Gastroesophageal sphincter (tissue), 4 donors: ENCODE results near the gene PEX11A. TPM values are rescaled to one million over a fixed set of nuclear protein-coding genes. Genes with fewer than 3 reads are reported as not detected.

Experiments
- ATAC-seq: fragments of 150-250 bp; one replicate; pipeline ENCODE4 v1.9.1; 2016; ENCODE audit warnings: mild to moderate bottlenecking, moderate library complexity
- H3K27ac ChIP-seq, 4 donors: fragments of 200-600 bp; sonication (generic) in 3 of 4; 1 replicate in 3 of 4; 2 replicates in 1 of 4; pipeline ENCODE4 v1.5.1; 2016 to 2019
- H3K27me3 ChIP-seq: fragments of 200-600 bp; sonication (generic); one replicate; pipeline ENCODE4 v1.5.1; 2019
- H3K36me3 ChIP-seq, 2 donors: fragments of 200-600 bp; sonication (generic); one replicate each; pipeline ENCODE4 v1.5.1; 2019; ENCODE audit warnings: control low read depth in 1 of 2
- H3K4me1 ChIP-seq, 3 donors: fragments of 200-600 bp; sonication (generic); 1 replicate in 2 of 3; 2 replicates in 1 of 3; pipeline ENCODE4 v1.5.1; 2016 to 2019; ENCODE audit warnings: control low read depth in 2 of 3
- H3K4me3 ChIP-seq, 2 donors: fragments of 200-600 bp; sonication (generic); one replicate each; pipeline ENCODE4 v1.5.1; 2019; ENCODE audit warnings: mild to moderate bottlenecking in 1 of 2, moderate library complexity in 1 of 2
- H3K9me3 ChIP-seq, 3 donors: fragments of 200-600 bp; sonication (generic); one replicate each; pipeline ENCODE4 v1.5.1; 2017 to 2019; ENCODE audit warnings: control low read depth in 2 of 3
- EP300 ChIP-seq: sonication (generic); formaldehyde crosslinking; IDR thresholded peaks from one replicate; pipeline ENCODE4 v1.6.1; 2017; ENCODE audit warnings: antibody characterized with exemption, mild to moderate bottlenecking
- POLR2A ChIP-seq, 2 donors: fragments of 450-650 bp; IDR thresholded peaks; one replicate each; pipeline ENCODE4 v1.6.1; 2017; ENCODE audit warnings: antibody characterized with exemption in 2 of 2, mild to moderate bottlenecking in 2 of 2, moderate library complexity in 1 of 2
- POLR2AphosphoS5 ChIP-seq: sonication (generic); formaldehyde crosslinking; IDR thresholded peaks from one replicate; pipeline ENCODE4 v1.6.1; 2017; ENCODE audit warnings: antibody characterized with exemption
- WGBS, 2 donors: methylation state at CpG; one replicate each; pipeline ENCODE4 v1.1.5; 2018; ENCODE audit warnings: low coverage in 1 of 2; 5-methylcytosine and 5-hydroxymethylcytosine counted together
- total RNA-seq, 4 donors: library from RNA; depleted of rRNA; stranded (reverse); fragments of >200 nt; gene quantifications; one replicate each; pipeline ENCODE4 v1.1.0, GENCODE V29; 2016
- TF ChIP-seq, protein P1 (sequence below), 4 experiments: fragments of 200-600 bp in 2 of 4; fragments of 450-650 bp in 2 of 4; sonication (generic) in 1 of 4; IDR thresholded peaks; one replicate each; pipeline ENCODE4 v1.5.1; 2017 to 2019; ENCODE audit warnings: antibody characterized with exemption in 4 of 4, mild to moderate bottlenecking in 2 of 4, moderate library complexity in 2 of 4

PEX11A gene
- total RNA-seq, 4 donors from 2014 or later: 11.6 to 17.6 (median 16.4) TPM

DNA sequence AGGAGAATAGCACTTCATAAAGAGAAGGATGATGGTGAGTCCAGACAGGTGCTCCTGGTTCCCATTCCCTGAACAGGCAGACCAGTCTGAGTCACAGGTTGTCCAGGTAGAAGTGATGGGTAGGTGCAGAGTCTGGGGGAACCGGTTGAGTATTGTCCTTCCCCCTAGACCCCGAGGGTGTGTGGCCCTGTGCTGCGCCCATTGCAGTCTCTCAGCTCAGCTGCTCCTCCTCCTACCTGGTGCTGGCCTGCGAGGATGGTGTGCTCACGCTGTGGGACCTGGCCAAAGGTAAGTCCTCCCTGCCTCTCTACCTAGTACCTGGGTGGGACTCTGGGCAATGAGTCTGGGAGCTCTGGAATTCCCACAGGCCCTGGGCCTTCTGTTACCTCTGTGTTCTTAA, 40.7 kb upstream of the PEX11A start:
- no peaks in the 10 kb centered on the region for H3K36me3 ChIP-seq
- H3K4me3 ChIP-seq: no peak overlapping the region
- ATAC-seq: no peak
- no peaks in the 10 kb centered on the region for H3K9me3 ChIP-seq
- peaks cover 8% of the 10 kb centered on the region for H3K27me3 ChIP-seq
- H3K27ac ChIP-seq: no peak overlapping the region
- TF ChIP-seq, protein P1, sequence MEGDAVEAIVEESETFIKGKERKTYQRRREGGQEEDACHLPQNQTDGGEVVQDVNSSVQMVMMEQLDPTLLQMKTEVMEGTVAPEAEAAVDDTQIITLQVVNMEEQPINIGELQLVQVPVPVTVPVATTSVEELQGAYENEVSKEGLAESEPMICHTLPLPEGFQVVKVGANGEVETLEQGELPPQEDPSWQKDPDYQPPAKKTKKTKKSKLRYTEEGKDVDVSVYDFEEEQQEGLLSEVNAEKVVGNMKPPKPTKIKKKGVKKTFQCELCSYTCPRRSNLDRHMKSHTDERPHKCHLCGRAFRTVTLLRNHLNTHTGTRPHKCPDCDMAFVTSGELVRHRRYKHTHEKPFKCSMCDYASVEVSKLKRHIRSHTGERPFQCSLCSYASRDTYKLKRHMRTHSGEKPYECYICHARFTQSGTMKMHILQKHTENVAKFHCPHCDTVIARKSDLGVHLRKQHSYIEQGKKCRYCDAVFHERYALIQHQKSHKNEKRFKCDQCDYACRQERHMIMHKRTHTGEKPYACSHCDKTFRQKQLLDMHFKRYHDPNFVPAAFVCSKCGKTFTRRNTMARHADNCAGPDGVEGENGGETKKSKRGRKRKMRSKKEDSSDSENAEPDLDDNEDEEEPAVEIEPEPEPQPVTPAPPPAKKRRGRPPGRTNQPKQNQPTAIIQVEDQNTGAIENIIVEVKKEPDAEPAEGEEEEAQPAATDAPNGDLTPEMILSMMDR (IDR thresholded peaks at IDR 0.05): no peak
- no peak for TF ChIP-seq EP300
- no peak for TF ChIP-seq POLR2AphosphoS5
- no peak for TF ChIP-seq POLR2A (IDR thresholded peaks at IDR 0.05)
- 80 to 100% methylated on average over 1 to 2 of the region's 5 CpGs for WGBS, 2 donors
- peaks cover 0 to 11% (median 3%) of the 10 kb centered on the region in 3 donors for H3K4me1 ChIP-seq

DNA sequence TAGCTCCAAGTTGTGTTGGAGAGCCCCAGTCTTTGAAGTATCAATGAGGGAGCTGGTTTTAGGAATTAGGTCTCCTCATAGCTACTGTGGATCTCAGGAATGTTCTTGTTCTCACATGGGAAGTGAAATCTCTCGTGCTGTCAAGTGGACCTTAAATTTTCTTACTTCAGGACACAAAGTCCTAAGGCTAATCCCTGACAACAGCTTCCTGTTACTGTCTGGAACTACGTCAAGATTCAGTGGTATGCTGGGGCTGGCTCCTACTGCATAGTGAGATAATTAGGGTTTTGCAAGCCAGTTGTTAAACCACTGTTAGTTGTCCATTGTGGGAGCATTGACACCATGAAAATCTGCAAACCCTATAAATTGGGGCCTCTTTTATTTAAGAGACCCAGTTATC, 37.7 kb upstream of the PEX11A start:
- ATAC-seq: peak; percentile 92
- 25 to 35% methylated on average over 2 of the region's 2 CpGs for WGBS, 2 donors
- H3K27ac ChIP-seq: peak overlapping the region in 3 of 4 donors; percentile 67 to 77 (median 69)

DNA sequence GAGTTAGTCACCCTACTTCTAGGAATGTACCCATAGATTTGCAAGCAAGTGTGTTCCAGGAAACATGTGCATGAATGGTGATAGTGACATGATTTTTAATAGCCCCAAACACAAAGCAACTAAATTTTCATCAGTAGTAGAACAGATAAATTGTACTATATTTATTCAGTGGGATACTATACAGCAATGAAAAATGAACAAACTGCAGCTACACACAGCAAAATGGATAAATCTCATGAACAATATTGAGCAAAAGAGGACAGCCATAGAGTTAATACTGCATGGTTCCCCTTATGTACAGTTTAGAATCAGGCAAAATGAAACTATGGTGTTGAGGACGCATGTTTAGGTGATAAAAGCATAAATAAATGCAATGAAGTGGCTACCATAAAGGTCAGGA, 34.5 kb upstream of the PEX11A start:
- Histone ChIP-seq H3K36me3 (no peaks in the 10 kb centered on the region), H3K4me1 (peaks cover 0 to 11% (median 3%) of the 10 kb centered on the region in 3 donors)

More for the DNA sequence above, 37.7 kb upstream of the PEX11A start:
- H3K36me3 ChIP-seq: no peaks in the 10 kb centered on the region
- TF ChIP-seq POLR2AphosphoS5: peak; percentile 90
- TF ChIP-seq, protein P1 (IDR thresholded peaks at IDR 0.05): no peak
- no peaks in the 10 kb centered on the region for H3K9me3 ChIP-seq
- no peak overlapping the region for H3K4me3 ChIP-seq
- H3K4me1 ChIP-seq: peaks cover 0 to 11% (median 3%) of the 10 kb centered on the region in 3 donors
- H3K27me3 ChIP-seq: no peaks in the 10 kb centered on the region

DNA sequence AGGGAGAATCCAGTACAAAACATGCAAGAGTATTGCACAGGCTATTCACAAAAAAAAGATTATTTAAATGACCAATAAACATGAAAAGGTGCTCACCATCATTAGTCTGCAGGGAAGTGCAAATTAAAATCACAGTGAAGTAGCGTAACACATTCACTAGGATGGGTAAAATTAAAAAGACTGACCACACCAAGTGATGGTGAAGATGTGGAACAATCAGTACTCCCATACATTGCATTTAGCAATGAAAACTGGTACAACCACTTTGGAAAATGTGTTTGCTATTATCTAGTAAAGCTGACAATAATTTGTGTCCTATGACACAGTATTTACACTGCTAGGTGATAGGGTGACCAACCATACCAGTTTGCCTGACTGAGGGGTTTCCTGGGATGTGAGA, 34.1 kb upstream of the PEX11A start:
- peaks cover 0 to 11% (median 3%) of the 10 kb centered on the region in 3 donors for H3K4me1 ChIP-seq
- H3K27me3 ChIP-seq: no peaks in the 10 kb centered on the region
- no peaks in the 10 kb centered on the region for H3K9me3 ChIP-seq
- ATAC-seq: no peak
- no peak overlapping the region for H3K27ac ChIP-seq
- H3K4me3 ChIP-seq: no peak overlapping the region
- 100% methylated on average over 1 of the region's 1 CpG for WGBS, 2 donors
- no peak for TF ChIP-seq POLR2A (IDR thresholded peaks at IDR 0.05)
- no peak for TF ChIP-seq POLR2AphosphoS5
- no peak for TF ChIP-seq EP300
- TF ChIP-seq, protein P1 (IDR thresholded peaks at IDR 0.05): no peak
- no peaks in the 10 kb centered on the region for H3K36me3 ChIP-seq

More for the DNA sequence above, 34.5 kb upstream of the PEX11A start:
- WGBS, 2 donors: 67 to 92% methylated on average over 1 of the region's 1 CpG
- Histone ChIP-seq H3K9me3 (no peaks in the 10 kb centered on the region), H3K27ac (no peak overlapping the region), H3K4me3 (no peak overlapping the region), H3K27me3 (no peaks in the 10 kb centered on the region)
- TF ChIP-seq, protein P1 (IDR thresholded peaks at IDR 0.05): no peak
- no peak for TF ChIP-seq EP300
- no peak for TF ChIP-seq POLR2A (IDR thresholded peaks at IDR 0.05)
- TF ChIP-seq POLR2AphosphoS5: no peak
- ATAC-seq: no peak

DNA sequence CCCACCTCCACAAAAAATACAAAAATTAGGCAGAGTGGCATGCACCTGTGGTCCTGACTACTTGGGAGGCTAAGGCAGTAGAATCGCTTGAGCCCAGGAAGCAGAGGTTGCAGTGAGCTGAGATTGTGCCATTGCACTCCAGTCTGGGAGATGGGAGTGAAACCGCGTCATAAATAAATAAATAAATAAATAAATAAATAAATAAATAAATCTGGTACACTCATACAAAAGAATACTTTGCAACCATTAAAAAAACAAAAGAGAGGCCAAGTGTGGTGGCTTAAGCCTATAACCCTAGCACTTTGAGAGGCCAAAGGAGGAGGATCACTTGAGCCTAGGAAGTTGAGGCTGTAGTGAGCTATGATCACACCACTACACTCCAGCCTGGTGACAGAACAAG, 32.5 kb upstream of the PEX11A start:
- Histone ChIP-seq H3K27me3 (no peaks in the 10 kb centered on the region), H3K27ac (no peak overlapping the region), H3K4me3 (no peak overlapping the region), H3K4me1 (peaks cover 0 to 4% (median 0%) of the 10 kb centered on the region in 3 donors), H3K36me3 (no peaks in the 10 kb centered on the region), H3K9me3 (no peaks in the 10 kb centered on the region)
- TF ChIP-seq POLR2A (IDR thresholded peaks at IDR 0.05) (no peak), EP300 (no peak), POLR2AphosphoS5 (no peak)
- TF ChIP-seq, protein P1 (IDR thresholded peaks at IDR 0.05): no peak
- WGBS, 2 donors: no CpG with 5 or more reads among the region's 3 CpGs
- ATAC-seq: no peak
